ENCODE data around the gene GLMN. TPM values are rescaled to one million over a fixed set of nuclear protein-coding genes. Genes with fewer than 3 reads are reported as not detected.

GLMN gene
- polyA plus RNA-seq, 2 of the 4 experiments (the other 2 are of a cell fraction): 10.6 to 10.9 TPM

DNA sequence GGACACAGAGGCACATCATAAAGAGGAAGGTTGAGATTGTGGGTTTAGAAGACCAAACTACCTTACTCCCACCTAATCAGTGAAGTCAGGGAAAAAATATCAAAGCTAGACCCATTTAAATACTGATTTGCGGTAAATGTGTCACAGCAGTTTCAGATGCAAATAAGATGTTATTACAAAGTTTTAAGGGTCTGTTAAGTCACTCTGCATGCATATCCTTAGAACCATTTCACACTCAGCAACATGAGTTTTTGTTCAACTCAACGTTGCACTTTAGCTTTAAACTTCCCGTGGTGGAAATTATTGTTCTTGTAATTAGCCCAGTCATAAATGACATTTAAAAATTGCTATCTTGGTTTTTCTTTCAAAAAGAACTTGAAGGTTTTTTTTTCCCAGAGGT is 34.9 kb upstream of the GLMN start:
- FAIRE-seq (no peak), ATAC-seq (no peak), DNase-seq (ENCODE audit: low read depth in 1 of 2, low spot score in 1 of 2) (no peak)
- TF ChIP-seq, protein P1, sequence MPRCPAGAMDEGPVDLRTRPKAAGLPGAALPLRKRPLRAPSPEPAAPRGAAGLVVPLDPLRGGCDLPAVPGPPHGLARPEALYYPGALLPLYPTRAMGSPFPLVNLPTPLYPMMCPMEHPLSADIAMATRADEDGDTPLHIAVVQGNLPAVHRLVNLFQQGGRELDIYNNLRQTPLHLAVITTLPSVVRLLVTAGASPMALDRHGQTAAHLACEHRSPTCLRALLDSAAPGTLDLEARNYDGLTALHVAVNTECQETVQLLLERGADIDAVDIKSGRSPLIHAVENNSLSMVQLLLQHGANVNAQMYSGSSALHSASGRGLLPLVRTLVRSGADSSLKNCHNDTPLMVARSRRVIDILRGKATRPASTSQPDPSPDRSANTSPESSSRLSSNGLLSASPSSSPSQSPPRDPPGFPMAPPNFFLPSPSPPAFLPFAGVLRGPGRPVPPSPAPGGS (IDR thresholded peaks at IDR 0.05): no peak
- TF ChIP-seq GATA3 (IDR thresholded peaks at IDR 0.05; ENCODE audit: borderline replicate concordance) (no peak), ZSCAN20 (CRISPR knock-in tag; IDR thresholded peaks at IDR 0.05) (no peak), POLR2AphosphoS2 (conservative IDR thresholded peaks at IDR 0.05; ENCODE audit: low read length) (no peak), FOSB (CRISPR knock-in tag; IDR thresholded peaks at IDR 0.05) (no peak)
- TF ChIP-seq, protein P2, sequence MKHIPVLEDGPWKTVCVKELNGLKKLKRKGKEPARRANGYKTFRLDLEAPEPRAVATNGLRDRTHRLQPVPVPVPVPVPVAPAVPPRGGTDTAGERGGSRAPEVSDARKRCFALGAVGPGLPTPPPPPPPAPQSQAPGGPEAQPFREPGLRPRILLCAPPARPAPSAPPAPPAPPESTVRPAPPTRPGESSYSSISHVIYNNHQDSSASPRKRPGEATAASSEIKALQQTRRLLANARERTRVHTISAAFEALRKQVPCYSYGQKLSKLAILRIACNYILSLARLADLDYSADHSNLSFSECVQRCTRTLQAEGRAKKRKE (CRISPR knock-in tag; IDR thresholded peaks at IDR 0.05; ENCODE audit: low read depth): no peak
- CTCF ChIA-PET: interaction anchor here (0.6 kb wide), 1 partner anchor 783 kb away, joined by 3 read pairs; no protein-coding TSS in a partner anchor
- 84% methylated on average over 3 of the region's 3 CpGs for WGBS (ENCODE audit: missing lambda C conversion rate)
- no peak overlapping the region for H3K27ac ChIP-seq
- H3K9me3 ChIP-seq: no peaks in the 10 kb centered on the region
- POLR2A ChIA-PET: no interaction called here
- no peak overlapping the region for H3K4me2 ChIP-seq
- no peaks in the 10 kb centered on the region for H3K4me1 ChIP-seq
- no peak overlapping the region for H3K4me3 ChIP-seq

DNA sequence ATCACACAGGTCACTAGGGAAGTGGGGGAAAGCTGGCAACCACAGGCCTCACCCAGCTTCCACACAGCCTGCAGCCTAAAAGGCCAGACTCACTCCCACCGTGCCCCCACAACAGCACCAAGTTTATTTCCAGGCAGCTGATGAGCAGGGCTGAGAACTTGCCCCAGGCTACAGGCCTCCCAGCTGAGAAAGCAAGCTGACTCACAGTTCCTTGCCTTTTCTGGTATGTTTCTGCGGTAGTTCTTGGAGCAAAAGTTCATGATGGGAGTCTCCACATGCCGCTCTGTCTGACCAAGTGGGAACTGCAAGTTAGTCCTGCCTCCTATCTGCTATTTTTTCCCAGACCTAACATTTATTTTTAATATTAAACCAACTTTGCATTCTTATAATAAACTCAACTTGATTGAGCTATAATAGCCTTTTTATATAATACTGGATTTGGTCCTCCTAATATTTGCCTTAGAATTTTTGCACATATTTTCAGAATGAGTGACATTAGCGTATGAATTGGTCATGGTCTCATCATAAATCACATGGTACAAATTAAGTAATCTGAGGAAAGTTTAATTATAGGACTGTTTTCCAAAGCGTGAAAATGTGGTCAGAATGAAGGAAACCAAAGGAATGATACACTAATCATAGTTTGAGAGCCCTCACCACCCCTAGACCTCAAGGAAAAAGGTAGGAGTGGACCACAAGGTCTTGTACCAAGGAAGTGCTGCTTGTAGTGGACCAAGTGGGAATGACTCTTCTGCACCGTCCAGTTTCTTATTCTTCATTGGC is 30.8 kb upstream of the GLMN start:
- no peak for TF ChIP-seq NFE2L2 (conservative IDR thresholded peaks at IDR 0.05; ENCODE audit: low read length)
- no peak for TF ChIP-seq KDM5A (IDR thresholded peaks at IDR 0.05)
- no peak for TF ChIP-seq PHF8 (IDR thresholded peaks at IDR 0.05; ENCODE audit: borderline replicate concordance, low read depth)
- no peak for TF ChIP-seq ZNF302 (CRISPR knock-in tag; IDR thresholded peaks at IDR 0.05)
- no peak for TF ChIP-seq ESRRA (IDR thresholded peaks at IDR 0.05; ENCODE audit: borderline replicate concordance, low read length)
- TF ChIP-seq, protein P2 (CRISPR knock-in tag; IDR thresholded peaks at IDR 0.05; ENCODE audit: low read depth): no peak
- no peak for TF ChIP-seq JUNB (IDR thresholded peaks at IDR 0.05)
- TF ChIP-seq, protein P3, sequence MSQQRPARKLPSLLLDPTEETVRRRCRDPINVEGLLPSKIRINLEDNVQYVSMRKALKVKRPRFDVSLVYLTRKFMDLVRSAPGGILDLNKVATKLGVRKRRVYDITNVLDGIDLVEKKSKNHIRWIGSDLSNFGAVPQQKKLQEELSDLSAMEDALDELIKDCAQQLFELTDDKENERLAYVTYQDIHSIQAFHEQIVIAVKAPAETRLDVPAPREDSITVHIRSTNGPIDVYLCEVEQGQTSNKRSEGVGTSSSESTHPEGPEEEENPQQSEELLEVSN (IDR thresholded peaks at IDR 0.05; ENCODE audit: borderline replicate concordance, low read depth): no peak
- no peak for TF ChIP-seq ZFP36 (IDR thresholded peaks at IDR 0.05; ENCODE audit: borderline replicate concordance, partially characterized antibody)
- TF ChIP-seq HOXB5 (CRISPR knock-in tag; IDR thresholded peaks at IDR 0.05): no peak
- no peak for TF ChIP-seq CBX2 (IDR thresholded peaks at IDR 0.05; ENCODE audit: borderline replicate concordance, low read depth)
- TF ChIP-seq, protein P4, sequence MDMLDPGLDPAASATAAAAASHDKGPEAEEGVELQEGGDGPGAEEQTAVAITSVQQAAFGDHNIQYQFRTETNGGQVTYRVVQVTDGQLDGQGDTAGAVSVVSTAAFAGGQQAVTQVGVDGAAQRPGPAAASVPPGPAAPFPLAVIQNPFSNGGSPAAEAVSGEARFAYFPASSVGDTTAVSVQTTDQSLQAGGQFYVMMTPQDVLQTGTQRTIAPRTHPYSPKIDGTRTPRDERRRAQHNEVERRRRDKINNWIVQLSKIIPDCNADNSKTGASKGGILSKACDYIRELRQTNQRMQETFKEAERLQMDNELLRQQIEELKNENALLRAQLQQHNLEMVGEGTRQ (IDR thresholded peaks at IDR 0.05): no peak
- TF ChIP-seq, protein P5, sequence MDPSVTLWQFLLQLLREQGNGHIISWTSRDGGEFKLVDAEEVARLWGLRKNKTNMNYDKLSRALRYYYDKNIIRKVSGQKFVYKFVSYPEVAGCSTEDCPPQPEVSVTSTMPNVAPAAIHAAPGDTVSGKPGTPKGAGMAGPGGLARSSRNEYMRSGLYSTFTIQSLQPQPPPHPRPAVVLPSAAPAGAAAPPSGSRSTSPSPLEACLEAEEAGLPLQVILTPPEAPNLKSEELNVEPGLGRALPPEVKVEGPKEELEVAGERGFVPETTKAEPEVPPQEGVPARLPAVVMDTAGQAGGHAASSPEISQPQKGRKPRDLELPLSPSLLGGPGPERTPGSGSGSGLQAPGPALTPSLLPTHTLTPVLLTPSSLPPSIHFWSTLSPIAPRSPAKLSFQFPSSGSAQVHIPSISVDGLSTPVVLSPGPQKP (IDR thresholded peaks at IDR 0.05; ENCODE audit: low read depth, low read length): no peak
- TF ChIP-seq, protein P6, sequence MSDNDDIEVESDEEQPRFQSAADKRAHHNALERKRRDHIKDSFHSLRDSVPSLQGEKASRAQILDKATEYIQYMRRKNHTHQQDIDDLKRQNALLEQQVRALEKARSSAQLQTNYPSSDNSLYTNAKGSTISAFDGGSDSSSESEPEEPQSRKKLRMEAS (IDR thresholded peaks at IDR 0.05): no peak
- Histone ChIP-seq H3K4me1 (no peaks in the 10 kb centered on the region), H3K27ac (no peak overlapping the region), H3K4me2 (no peak overlapping the region), H3K4me3 (no peak overlapping the region), H3K9me3 (no peaks in the 10 kb centered on the region; the same call in 2 of the 3 replicates)
- POLR2A ChIA-PET: no interaction called here
- CTCF ChIA-PET: interaction anchor here (1.7 kb wide), 1 partner anchor 19 kb away, joined by 4 read pairs; no protein-coding TSS in a partner anchor
- 96% methylated on average over 6 of the region's 6 CpGs for WGBS (ENCODE audit: missing lambda C conversion rate)
- DNase-seq (ENCODE audit: low read depth in 1 of 2, low spot score in 1 of 2) (no peak), ATAC-seq (no peak), FAIRE-seq (no peak)

Measured in A549 (cell line).